Left hindlimb (tissue), 1 donor: ENCODE results near the gene ODC1.
"Not testable (repeated sequence)": the region's sequence is repeated elsewhere in the genome, so short reads cannot be mapped to it uniquely, and the experiment has no call there.

Source experiments
- DNase-seq: peaks from one replicate; pipeline ENCODE4 v3.0.0-alpha.2; 2018

Gene ODC1

DNA sequence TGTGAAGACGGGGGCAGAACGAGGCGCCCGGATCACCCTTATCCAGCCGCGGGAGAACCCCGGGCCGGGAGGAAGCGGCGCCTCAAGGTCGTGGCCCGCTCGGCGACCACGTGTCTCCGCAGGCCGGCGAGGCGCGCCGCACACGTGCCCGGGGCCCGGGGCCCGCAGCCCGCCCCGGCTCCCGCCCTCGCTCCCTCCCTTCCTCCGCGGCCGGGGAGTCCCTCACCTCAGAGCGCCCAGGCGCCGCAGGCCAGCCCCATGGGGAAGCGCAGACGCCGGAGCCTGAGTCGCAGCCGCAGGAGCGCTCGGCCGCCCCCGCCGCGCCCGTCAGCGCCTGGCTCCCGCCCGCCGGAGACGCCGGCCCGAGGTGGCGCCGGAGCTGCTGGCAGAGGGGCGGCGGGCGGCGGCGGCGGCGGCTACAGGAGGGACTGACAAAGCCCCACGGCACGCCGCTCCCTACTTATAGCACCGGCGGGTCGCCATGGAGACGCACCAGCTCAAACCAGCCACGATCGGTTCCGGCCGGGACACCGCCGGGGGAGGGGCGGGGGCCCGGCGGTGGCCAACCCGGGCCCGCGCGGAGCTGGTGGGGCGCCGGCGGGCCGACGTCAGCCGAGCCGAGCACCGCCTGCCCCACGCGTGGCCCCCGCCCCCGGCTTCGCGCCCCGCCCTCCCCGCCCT, at the start of gene ODC1:
Gene ODC1 (minus strand): TSS at position 433 of the 681 bp plus-strand sequence. CDS start 3,295 bp downstream, outside the sequence.
- peak; percentile 96 for DNase-seq

DNA sequence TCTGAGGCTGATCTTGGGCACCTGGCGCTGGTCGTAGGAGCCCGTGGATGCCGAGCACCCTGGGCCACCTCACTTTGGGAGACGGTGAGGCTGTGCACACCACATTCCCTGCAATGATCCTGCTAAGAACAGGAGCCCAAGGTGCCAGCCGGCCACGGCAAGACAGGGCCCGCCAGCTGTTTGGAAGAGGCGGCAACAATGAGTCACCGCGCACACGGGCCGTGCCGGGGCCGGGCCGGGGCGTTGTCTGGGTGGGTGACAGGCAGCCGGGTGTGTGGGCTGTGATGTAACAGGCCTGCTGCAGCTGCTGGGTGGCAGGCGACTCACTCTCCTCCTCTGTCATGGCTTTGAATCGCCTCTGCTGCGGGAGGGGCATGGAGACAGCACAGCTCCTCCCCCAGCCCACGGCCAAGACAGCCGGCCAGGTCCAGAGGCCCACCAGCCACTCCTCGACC, 49.7 kb upstream of the ODC1 start:
- DNase-seq = peak; percentile 85

DNA sequence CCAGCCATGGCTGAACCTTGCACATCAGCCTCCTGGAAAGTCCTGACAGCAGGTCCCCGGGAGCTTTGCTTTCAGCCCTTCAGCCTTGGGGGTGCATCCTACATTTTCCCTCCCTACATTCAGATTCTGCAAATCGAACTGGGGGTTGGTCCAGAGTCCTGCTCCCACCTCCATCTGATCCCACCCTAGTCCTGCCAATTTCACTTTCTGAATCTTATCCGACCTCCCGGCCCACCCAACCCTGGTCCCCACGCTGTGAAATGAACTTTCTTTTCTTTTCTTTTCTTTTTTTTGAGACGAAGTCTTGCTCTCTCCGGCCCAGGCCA, 47.8 kb upstream of the ODC1 start:
- no peak for DNase-seq

GRCh38 chr2:10495311-10495987, 47.3 kb upstream of the ODC1 start:
- DNase-seq = no peak

- no peak for DNase-seq
Measured at GRCh38 chr2:10494351-10495066, 46.4 kb upstream of the ODC1 start.

DNA sequence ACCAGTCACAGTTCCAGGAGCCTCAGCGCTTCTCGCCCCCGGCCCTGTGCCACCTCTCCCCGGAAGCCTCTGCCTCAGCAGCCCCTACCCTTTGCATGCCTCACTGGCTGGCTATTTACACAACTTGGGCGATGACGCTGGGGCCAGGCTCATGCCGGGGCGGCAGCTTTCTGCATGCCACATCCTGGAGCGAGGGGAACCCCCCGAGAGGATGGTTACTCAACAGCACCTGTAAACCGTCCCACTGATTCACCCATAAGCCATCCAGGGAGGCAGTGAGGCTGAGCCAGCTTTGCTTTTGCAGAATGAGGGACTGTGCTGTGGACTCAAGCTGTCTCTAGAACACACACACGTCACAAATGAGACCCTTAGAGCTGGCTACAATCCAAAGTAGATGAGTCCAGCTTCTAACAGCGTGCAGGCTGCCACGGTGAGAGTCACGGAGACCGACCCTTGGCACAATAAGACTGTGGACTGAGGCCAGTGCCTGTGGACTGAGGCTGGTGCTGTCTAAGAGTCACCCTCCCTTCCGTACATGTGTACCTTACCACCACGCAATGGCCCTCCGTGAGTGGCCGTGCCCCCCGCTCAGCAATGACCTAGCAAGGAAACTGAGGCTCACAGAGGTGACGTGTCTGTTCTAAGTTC, 45.6 kb upstream of the ODC1 start:
- no peak for DNase-seq

DNA sequence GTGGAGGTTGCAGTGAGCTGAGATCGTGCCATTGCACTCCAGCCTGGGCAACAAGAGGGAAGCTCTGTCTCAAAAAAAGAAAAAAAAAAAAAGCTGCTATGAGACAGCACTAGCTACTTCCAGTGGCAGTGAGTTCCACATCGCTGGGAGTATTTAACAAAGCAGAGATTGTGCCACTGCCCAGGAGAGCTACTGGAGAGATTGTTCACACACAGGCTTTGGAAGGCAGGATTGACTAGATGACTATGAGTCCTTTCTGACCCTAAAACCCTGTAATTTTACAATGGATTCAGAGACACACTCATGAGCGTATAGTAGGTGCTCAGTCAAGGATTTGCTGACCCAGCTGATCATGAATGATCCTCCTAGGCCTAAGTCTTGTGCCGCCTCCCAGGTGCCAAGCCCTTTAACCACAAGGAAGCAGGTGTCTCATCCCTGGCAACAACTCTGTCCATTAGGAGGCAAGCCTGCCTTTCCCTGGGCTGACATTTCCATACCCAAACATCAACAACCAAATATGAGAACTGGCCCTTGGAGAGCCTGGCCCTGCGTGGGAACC, 45.0 kb upstream of the ODC1 start:
- DNase-seq = no peak

DNA sequence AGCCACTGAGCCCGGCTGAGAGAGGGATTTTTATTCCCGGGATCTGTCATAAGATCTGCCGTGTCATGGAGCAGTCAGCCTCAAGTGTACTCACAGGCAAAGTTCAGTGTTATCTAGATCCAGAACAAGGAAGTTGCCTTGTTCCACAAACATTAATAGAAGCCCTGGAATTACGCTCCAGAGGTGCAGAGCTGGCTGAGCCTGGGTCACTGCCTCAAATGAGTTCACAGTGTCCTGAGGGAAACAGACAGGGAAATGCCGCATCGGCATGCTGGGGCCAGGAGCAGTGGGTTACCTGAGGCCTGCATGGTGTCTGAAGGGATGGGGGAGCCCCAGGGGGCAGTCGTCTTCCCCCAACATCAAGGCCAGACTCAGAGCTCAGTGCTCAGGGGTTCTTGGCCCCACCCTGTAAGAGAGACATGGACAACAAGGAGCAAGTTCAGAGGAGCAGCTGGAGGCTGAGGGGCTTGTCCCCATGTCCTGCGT, 42.7 kb upstream of the ODC1 start:
- DNase-seq = no peak

GRCh38 chr2:10489842-10490555, 41.9 kb upstream of the ODC1 start:
- no peak for DNase-seq

DNA sequence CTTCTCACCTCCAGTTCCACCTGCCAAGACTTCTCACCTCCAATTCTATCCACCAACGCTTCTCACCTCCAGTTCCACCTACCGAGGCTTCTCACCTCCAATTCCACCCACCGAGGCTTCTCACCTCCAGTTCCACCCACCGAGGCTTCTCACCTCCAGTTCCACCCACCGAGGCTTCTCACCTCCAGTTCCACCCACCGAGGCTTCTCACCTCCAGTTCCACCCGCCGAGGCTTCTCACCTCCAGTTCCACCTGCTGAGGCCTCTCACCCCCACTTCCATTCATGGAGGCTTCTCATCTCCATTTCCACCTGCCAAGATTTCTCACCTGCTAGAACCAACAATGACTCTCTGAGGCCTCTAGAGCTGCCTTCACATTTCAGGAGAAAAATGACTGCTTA, 40.0 kb upstream of the ODC1 start:
- not testable (repeated sequence) for DNase-seq

DNA sequence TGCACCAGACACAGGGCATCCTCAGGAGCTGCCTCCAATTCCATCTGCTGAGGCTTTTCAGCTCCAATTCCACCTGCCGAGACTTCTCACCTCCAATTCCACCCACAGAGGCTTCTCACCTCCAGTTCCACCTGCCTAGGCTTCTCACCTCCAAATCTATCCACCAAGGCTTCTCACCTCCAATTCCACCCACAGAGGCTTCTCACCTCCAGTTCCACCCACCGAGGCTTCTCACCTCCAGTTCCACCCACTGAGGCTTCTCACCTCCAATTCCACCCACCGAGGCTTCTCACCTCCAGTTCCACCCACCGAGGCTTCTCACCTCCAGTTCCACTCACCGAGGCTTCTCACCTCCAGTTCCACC, 39.6 kb upstream of the ODC1 start:
- not testable (repeated sequence) for DNase-seq

GRCh38 chr2:10487081-10487740, 39.1 kb upstream of the ODC1 start:
- DNase-seq = no peak

DNA sequence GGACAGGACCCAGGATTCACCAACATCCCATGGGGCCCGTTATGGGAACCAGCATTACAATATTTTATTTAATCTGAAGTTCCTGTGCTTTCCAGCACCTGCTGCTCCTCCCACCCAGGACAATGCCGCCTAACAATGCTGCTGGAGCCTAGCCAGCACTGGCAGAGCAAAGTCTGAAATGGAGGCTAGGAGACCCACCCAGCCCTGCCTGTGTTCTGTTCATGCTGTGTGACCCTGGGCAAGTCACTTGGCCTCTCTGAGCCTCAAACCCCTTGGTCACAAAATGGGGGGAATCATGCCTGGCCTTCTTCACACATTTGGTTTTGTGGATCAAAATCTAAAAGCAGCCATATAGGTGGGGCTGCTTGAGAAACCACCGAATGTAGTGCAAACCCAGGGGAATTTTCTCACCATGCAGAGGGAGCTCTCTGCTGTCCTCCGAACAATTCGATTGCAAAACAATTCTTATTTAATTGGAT, 38.5 kb upstream of the ODC1 start:
- no peak for DNase-seq

- DNase-seq = no peak
Measured at GRCh38 chr2:10486091-10486490, 38.0 kb upstream of the ODC1 start.

DNA sequence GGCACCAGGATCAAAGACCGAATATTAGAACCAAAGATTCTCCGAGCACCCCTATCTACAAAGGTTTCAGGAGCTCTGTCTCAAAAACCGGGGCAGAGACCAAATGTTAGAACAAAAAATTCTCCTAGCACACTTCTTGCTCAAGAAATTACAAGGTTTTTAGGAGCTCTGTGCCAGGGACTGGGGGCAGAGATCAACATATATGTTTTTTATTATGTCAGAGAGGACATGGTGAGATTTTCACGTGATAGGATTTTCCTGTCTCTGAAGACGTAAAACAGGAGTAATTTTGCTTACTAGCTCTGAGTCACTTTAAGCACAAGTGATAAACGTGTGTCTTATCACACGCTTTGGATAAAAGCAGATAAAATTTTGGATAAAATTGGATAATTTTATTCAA, 34.8 kb upstream of the ODC1 start:
- no peak for DNase-seq

- no peak for DNase-seq
Measured at GRCh38 chr2:10482460-10482859, 34.3 kb upstream of the ODC1 start.

DNA sequence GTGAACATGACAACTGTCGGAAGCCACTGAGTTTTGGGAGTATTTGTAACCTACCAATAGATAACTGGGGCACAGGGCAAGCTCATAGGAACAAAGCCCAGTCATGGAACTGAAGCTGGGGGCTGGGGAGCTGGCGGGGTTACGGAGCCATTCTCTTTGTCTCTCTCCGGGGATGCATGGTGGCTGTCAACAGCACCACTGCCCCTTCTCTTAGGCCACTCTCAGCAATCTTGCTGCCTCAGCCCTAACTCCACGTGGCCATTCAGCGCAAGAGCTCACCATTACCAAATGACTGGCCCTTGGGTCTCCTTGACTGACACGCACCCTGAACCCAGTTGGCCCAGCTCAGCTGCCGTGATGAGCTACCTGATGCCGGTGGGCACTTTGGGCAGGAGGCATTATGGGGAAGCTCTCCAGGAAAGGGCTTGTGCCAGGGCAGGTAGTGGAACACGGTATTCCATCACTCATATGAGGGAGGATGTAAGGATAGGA, 33.6 kb upstream of the ODC1 start:
- no peak for DNase-seq

DNA sequence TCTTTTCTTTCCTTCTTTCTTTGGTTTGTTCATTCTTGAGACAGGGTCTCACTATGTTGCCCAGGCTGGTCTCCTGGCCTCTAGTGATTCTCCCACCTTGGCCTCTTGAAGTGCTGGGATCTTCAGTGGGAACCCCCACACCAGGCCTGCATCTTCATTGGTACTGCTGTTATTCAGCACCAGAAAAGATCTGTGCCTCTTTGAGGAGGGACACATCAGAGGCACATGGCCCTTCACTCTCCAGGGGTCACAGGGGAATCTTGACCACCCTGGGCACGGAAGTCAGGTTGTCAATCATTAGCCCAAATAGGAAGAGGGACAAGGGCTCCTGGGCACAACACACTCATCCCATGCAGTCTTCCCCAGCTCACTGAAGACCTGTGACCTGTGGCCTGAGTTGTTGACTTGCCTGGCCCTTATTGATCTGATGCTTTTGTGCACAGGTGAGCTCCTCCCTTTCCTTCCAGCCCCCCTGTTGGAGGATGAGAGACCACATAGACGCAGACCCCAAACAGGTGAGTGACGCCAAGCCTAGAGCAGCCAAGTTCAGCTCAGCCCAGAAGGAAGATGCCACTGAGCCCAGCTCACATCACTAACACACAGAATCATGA, 33.0 kb upstream of the ODC1 start:
- DNase-seq = no peak

DNA sequence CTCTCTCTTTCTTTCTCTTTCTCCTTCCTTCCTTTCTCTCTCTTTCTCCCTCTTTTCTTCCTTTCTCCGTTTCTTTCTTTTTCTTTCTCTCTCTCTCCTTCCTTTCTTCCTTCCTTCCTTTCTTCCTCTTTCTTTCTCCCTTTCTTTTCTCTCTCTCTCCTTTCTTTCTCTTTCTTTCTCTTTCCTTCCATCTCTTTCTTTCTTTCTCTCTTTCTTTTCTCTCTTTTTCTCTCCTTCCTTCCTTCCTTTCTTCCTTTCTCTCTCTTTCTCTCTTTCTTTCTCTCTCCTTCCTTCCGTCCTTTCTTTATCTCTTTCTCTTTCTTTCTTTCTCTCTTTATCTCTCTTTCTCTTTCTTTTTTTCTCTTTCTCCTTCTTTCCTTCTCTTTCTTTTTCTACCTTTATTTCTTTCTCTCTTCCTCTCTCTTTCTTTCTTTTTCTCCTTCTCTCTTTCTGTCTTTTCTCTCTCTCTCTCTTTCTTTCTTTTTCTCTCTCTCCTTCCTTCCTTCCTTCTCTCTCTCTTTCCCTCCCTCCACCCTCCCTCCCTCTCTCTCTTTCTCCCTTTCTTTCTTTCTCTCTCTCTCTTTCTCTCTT, 32.3 kb upstream of the ODC1 start:
- no peak for DNase-seq

- no peak for DNase-seq
Measured at GRCh38 chr2:10478916-10479315, 30.8 kb upstream of the ODC1 start.

- DNase-seq = no peak
Measured at GRCh38 chr2:10478298-10478625, 30.1 kb upstream of the ODC1 start.
